Measurements from ENCODE around the gene KRT15. TPM values are rescaled to one million over a fixed set of nuclear protein-coding genes. Genes with fewer than 3 reads are reported as not detected.

Gene KRT15
- total RNA-seq (2022; extraction: Qiagen RNA extraction): 2.1 to 3.9 TPM (median 3.2 TPM) in 5 replicates

GRCh38 chr17:41518789-41519449 lies at the start of gene KRT15:
Gene KRT15 (minus strand): TSS chr17:41518890. CDS start chr17:41518827, 63 bp downstream.

GRCh38 chr17:41505007-41505808 lies 13.5 kb downstream of the KRT15 start, which contains the start of gene KRT13:
Gene KRT13 (minus strand): TSS chr17:41505612. CDS start chr17:41505550, 62 bp downstream.

GRCh38 chr17:41489531-41489930 lies 29.2 kb downstream of the KRT15 start, which contains the start of gene KRT36:
Gene KRT36 (minus strand): TSS chr17:41489910. CDS start chr17:41489864, 46 bp downstream.

GRCh38 chr17:41481036-41481435 lies 37.7 kb downstream of the KRT15 start, which contains the start of gene KRT35:
Gene KRT35 (minus strand): TSS chr17:41481151. CDS start chr17:41481097, 54 bp downstream.

GRCh38 chr17:41466988-41467387 lies 51.7 kb downstream of the KRT15 start, which contains the start of gene KRT32:
Gene KRT32 (minus strand): TSS chr17:41467386. CDS start chr17:41467325, 61 bp downstream.

Other genes starting within 250 kb of the KRT15 start
- not detected in 5 replicates for gene KRTAP9-7, start 243.2 kb downstream of the KRT15 start, total RNA-seq (2022; extraction: Qiagen RNA extraction)
- not detected in 5 replicates for gene KRTAP29-1, start 216.0 kb downstream of the KRT15 start, total RNA-seq (2022; extraction: Qiagen RNA extraction)
- gene KRTAP16-1, start 209.6 kb downstream of the KRT15 start, total RNA-seq (2022; extraction: Qiagen RNA extraction): not detected in 5 replicates
- not detected in 5 replicates for gene KRTAP17-1, start 203.2 kb downstream of the KRT15 start, total RNA-seq (2022; extraction: Qiagen RNA extraction)
- gene KRT33A, start 168.1 kb downstream of the KRT15 start, total RNA-seq (2022; extraction: Qiagen RNA extraction): not detected in 5 replicates
- not detected in 5 replicates for gene KRT33B, start 149.1 kb downstream of the KRT15 start, total RNA-seq (2022; extraction: Qiagen RNA extraction)
- gene KRT34, start 136.6 kb downstream of the KRT15 start, total RNA-seq (2022; extraction: Qiagen RNA extraction): 0.22 to 0.52 TPM (median 0.46 TPM) in 5 replicates
- gene KRT31, start 121.3 kb downstream of the KRT15 start, total RNA-seq (2022; extraction: Qiagen RNA extraction): not detected in 5 replicates
- gene KRT37, start 94.3 kb downstream of the KRT15 start, total RNA-seq (2022; extraction: Qiagen RNA extraction): not detected in 5 replicates
- gene KRT38, start 77.9 kb downstream of the KRT15 start, total RNA-seq (2022; extraction: Qiagen RNA extraction): not detected in 5 replicates
- 0.05 to 0.07 TPM (median 0.06 TPM) in 3 of 5 replicates, not detected in the others for gene KRT32, start 51.5 kb downstream of the KRT15 start, total RNA-seq (2022; extraction: Qiagen RNA extraction)
- gene KRT35, start 37.7 kb downstream of the KRT15 start, total RNA-seq (2022; extraction: Qiagen RNA extraction): not detected in 5 replicates
- not detected in 5 replicates for gene KRT36, start 29.0 kb downstream of the KRT15 start, total RNA-seq (2022; extraction: Qiagen RNA extraction)
- 0.09 to 0.29 TPM (median 0.24 TPM) in 5 replicates for gene KRT13, start 13.3 kb downstream of the KRT15 start, total RNA-seq (2022; extraction: Qiagen RNA extraction)
- gene KRT19, start 9.4 kb upstream of the KRT15 start, total RNA-seq (2022; extraction: Qiagen RNA extraction): 40.6 to 55.7 TPM (median 46.2 TPM) in 5 replicates
- gene KRT9, start 53.2 kb upstream of the KRT15 start, total RNA-seq (2022; extraction: Qiagen RNA extraction): not detected in 5 replicates
- gene KRT14, start 68.0 kb upstream of the KRT15 start, total RNA-seq (2022; extraction: Qiagen RNA extraction): 0.08 to 0.17 TPM (median 0.13 TPM) in 4 of 5 replicates, not detected in the other
- 0.51 to 1.3 TPM (median 1.1 TPM) in 5 replicates for gene KRT16, start 93.9 kb upstream of the KRT15 start, total RNA-seq (2022; extraction: Qiagen RNA extraction)
- gene KRT17, start 105.7 kb upstream of the KRT15 start, total RNA-seq (2022; extraction: Qiagen RNA extraction): 0.54 to 1.9 TPM (median 0.78 TPM) in 5 replicates
- 1,220 to 1,509 TPM (median 1,323 TPM) in 5 replicates for gene EIF1, start 170.0 kb upstream of the KRT15 start, total RNA-seq (2022; extraction: Qiagen RNA extraction)
- 0.38 to 0.59 TPM in 2 of 5 replicates, not detected in the others for gene GAST, start 193.4 kb upstream of the KRT15 start, total RNA-seq (2022; extraction: Qiagen RNA extraction)
- gene HAP1, start 215.8 kb upstream of the KRT15 start, total RNA-seq (2022; extraction: Qiagen RNA extraction): 1.3 to 1.7 TPM (median 1.4 TPM) in 5 replicates